HepG2 (cell line): ENCODE results near the gene HYOU1. TPM values are rescaled to one million over a fixed set of nuclear protein-coding genes. Genes with fewer than 3 reads are reported as not detected.
A peak's percentile ranks its signal among the peaks of the same experiment; 100 is the strongest.

Source experiments
- CEBPG ChIP-seq: IDR thresholded peaks from 2 replicates; pipeline ENCODE4 v1.6.1; 2016
- DNMT1 ChIP-seq: sonication (generic); formaldehyde crosslinking; IDR thresholded peaks from 2 replicates; pipeline ENCODE4 v1.5.1; 2020; ENCODE audit warnings: mild to moderate bottlenecking, missing genetic modification reagents
- EZH2 ChIP-seq: conservative IDR thresholded peaks from 2 replicates; pipeline ENCODE4 v1.6.1; 2012; ENCODE audit warnings: mild to moderate bottlenecking, low read depth, low read length, moderate library complexity
- FOXO1 ChIP-seq: sonication (generic); formaldehyde crosslinking; IDR thresholded peaks from 2 replicates; pipeline ENCODE4 v1.4.0; 2020; ENCODE audit warnings: missing genetic modification reagents
- HHEX ChIP-seq: IDR thresholded peaks from 2 replicates; pipeline ENCODE4 v1.6.1; 2016; ENCODE audit warnings: control low read depth
- KDM5A ChIP-seq: fragments of 200-600 bp; sonication (generic); IDR thresholded peaks from 2 replicates; pipeline ENCODE4 v1.7.0; 2018; ENCODE audit warnings: antibody characterized with exemption, mild to moderate bottlenecking, low read length, borderline replicate concordance
- KDM5B ChIP-seq: sonication (generic); formaldehyde crosslinking; IDR thresholded peaks from 2 replicates; pipeline ENCODE4 v1.4.0; 2020; ENCODE audit warnings: missing genetic modification reagents, mild to moderate bottlenecking, borderline replicate concordance
- MYC ChIP-seq: sonication (generic); formaldehyde crosslinking; IDR thresholded peaks from 2 replicates; pipeline ENCODE4 v1.9.0; 2021; ENCODE audit warnings: missing genetic modification reagents, borderline replicate concordance
- NFYB ChIP-seq: sonication (generic); formaldehyde crosslinking; IDR thresholded peaks from 2 replicates; pipeline ENCODE4 v1.4.0; 2020; ENCODE audit warnings: missing genetic modification reagents
- NR1H2 ChIP-seq: sonication (generic); formaldehyde crosslinking; IDR thresholded peaks from 2 replicates; pipeline ENCODE4 v1.8.1; 2022; ENCODE audit warnings: low read depth, missing genetic modification reagents, borderline replicate concordance
- POGK ChIP-seq: sonication (generic); formaldehyde crosslinking; conservative IDR thresholded peaks from 2 replicates; pipeline ENCODE4 v1.8.0; 2022; ENCODE audit warnings: mild to moderate bottlenecking, moderate library complexity, missing genetic modification reagents
- RFX1 ChIP-seq: fragments of 450-650 bp; IDR thresholded peaks from 2 replicates; pipeline ENCODE4 v1.6.1; 2017
- SCMH1 ChIP-seq: sonication (generic); formaldehyde crosslinking; IDR thresholded peaks from 2 replicates; pipeline ENCODE4 v1.9.0; 2021; ENCODE audit warnings: missing genetic modification reagents, mild to moderate bottlenecking, borderline replicate concordance
- SOX13 ChIP-seq, 3 experiments: fragments of 450-650 bp in 1 of 3; sonication (generic) in 1 of 3; formaldehyde crosslinking in 1 of 3; IDR thresholded peaks in 2 of 3; conservative IDR thresholded peaks in 1 of 3; 2 replicates each; pipeline versions ENCODE4 v1.5.0 to v1.6.1; 2016 to 2020; ENCODE audit warnings: antibody characterized with exemption in 1 of 3, mild to moderate bottlenecking in 1 of 3, missing compliant biosample characterization in 1 of 3, missing genetic modification reagents in 1 of 3, moderate library complexity in 1 of 3
- THAP8 ChIP-seq: sonication (generic); formaldehyde crosslinking; IDR thresholded peaks from 2 replicates; pipeline ENCODE4 v1.5.1; 2020; ENCODE audit warnings: missing genetic modification reagents, mild to moderate bottlenecking, borderline replicate concordance
- TRIM22 ChIP-seq: fragments of 450-650 bp; IDR thresholded peaks from 2 replicates; pipeline ENCODE4 v1.6.1; 2017
- ZGPAT ChIP-seq: IDR thresholded peaks from 2 replicates; pipeline ENCODE4 v1.6.1; 2016; ENCODE audit warnings: mild to moderate bottlenecking
- ZNF329 ChIP-seq: sonication (generic); formaldehyde crosslinking; IDR thresholded peaks from 2 replicates; pipeline ENCODE4 v1.9.0; 2021; ENCODE audit warnings: low read depth, mild to moderate bottlenecking, missing genetic modification reagents
- ZNF547 ChIP-seq: sonication (generic); formaldehyde crosslinking; IDR thresholded peaks from 2 replicates; pipeline ENCODE4 v1.5.1; 2020; ENCODE audit warnings: mild to moderate bottlenecking, missing genetic modification reagents
- ZNF639 ChIP-seq: conservative IDR thresholded peaks from 2 replicates; pipeline ENCODE4 v1.6.1; 2018; ENCODE audit warnings: missing genetic modification reagents
- polyA plus RNA-seq, 8 experiments: library from polyadenylated mRNA; depleted of rRNA in 3 of 8; stranded (reverse) in 7 of 8; unstranded in 1 of 8; fragments of >200 nt; fragmentation: Illumina TruSeq in 4 of 8; extraction: Trizol in 4 of 8; gene quantifications; 2 replicates each; pipeline versions ENCODE4 v1.2.1 to v1.2.3, GENCODE V29; 2011 to 2016; ENCODE audit warnings: low read depth in 4 of 8, missing spikeins in 1 of 8, mixed read lengths in 1 of 8; ENCODE audit not compliant: insufficient read depth in 1 of 8
- total RNA-seq, 5 experiments: library from RNA; depleted of rRNA; stranded (reverse); fragments of >200 nt; fragmentation: Illumina TruSeq; extraction: Trizol; gene quantifications; 2 replicates each; pipeline ENCODE4 v1.2.3, GENCODE V29; 2016; ENCODE audit warnings: low read depth in 1 of 5

The HYOU1 gene
- total and polyA plus RNA-seq, 2 of the 13 experiments (the other 11 are each of a cell fraction or from before 2014, with no cell fraction given), result 127 to 155 TPM

GRCh38 chr11:118997627-118998387, 59.2 kb downstream of the HYOU1 start, which contains the start of gene CENATAC (continued):
- TF ChIP-seq SCMH1 (CRISPR knock-in tag) (no peak), NR1H2 (CRISPR knock-in tag) (peak; percentile 72; the same call in 1 of the 2 replicates), NFYB (CRISPR knock-in tag) (peak; percentile 44; the same call in 1 of the 2 replicates), KDM5A (peak; percentile 81; the same call in 1 of the 2 replicates), TRIM22 (no peak), ZNF547 (CRISPR knock-in tag) (peak; percentile 87), ZNF329 (CRISPR knock-in tag) (0 out of 2 replicates have a peak, but pooled peaks have one; percentile 13), ZGPAT (CRISPR knock-in tag) (peak; percentile 90; the same call in 1 of the 2 replicates), FOXO1 (CRISPR knock-in tag) (peak; percentile 12), SOX13 (IDR thresholded peaks at IDR 0.05) (no peak), SOX13 (CRISPR knock-in tag; conservative IDR thresholded peaks at IDR 0.05 in 1 of 2, IDR thresholded peaks at IDR 0.05 in 1 of 2) (peak in 1 of 2 experiments; percentile 31; a peak in 1 of 4 replicates), CEBPG (CRISPR knock-in tag) (no peak; the same call in 1 of the 2 replicates), MYC (peak; percentile 71), RFX1 (no peak), POGK (CRISPR knock-in tag) (peak; percentile 75; the same call in 1 of the 2 replicates), KDM5B (CRISPR knock-in tag) (peak; percentile 68; the same call in 1 of the 2 replicates), THAP8 (CRISPR knock-in tag) (no peak), ZNF639 (CRISPR knock-in tag) (peak; percentile 89), EZH2 (no peak), HHEX (no peak), DNMT1 (CRISPR knock-in tag) (peak; percentile 76; the same call in 1 of the 2 replicates)
